Subcutaneous abdominal adipose tissue (tissue), 5 donors: ENCODE data around the gene IFT80.

Experiments
- H3K27ac ChIP-seq: one replicate; pipeline ENCODE4 v1.7.0; 2013; ENCODE audit warnings: low read depth, mild to moderate bottlenecking, inconsistent platforms, low read length, moderate library complexity
- H3K27me3 ChIP-seq, 5 donors: one replicate each; pipeline ENCODE4 v1.7.0; 2013; ENCODE audit warnings: low read length in 5 of 5, inconsistent platforms in 1 of 5; ENCODE audit not compliant: control insufficient read depth in 5 of 5, insufficient read depth in 4 of 5
- H3K36me3 ChIP-seq, 5 donors: one replicate each; pipeline ENCODE4 v1.7.0; 2013; ENCODE audit warnings: low read length in 5 of 5; ENCODE audit not compliant: control insufficient read depth in 5 of 5, insufficient read depth in 5 of 5
- H3K4me1 ChIP-seq, 5 donors: one replicate each; pipeline ENCODE4 v1.7.0; 2013; ENCODE audit warnings: low read length in 5 of 5, mild to moderate bottlenecking in 3 of 5, moderate library complexity in 1 of 5; ENCODE audit not compliant: control insufficient read depth in 5 of 5, insufficient read depth in 5 of 5
- H3K4me3 ChIP-seq, 5 donors: one replicate each; pipeline ENCODE4 v1.7.0; 2013; ENCODE audit warnings: low read length in 5 of 5, low read depth in 1 of 5
- H3K9ac ChIP-seq, 5 donors: one replicate each; pipeline ENCODE4 v1.7.0; 2013; ENCODE audit warnings: low read length in 5 of 5, mild to moderate bottlenecking in 4 of 5, moderate library complexity in 3 of 5
- H3K9me3 ChIP-seq, 5 donors: one replicate each; pipeline ENCODE4 v1.7.0; 2013; ENCODE audit warnings: low read length in 5 of 5; ENCODE audit not compliant: control insufficient read depth in 5 of 5
- donor health status: healthy.
- donor health status: healthy.
- donor health status: healthy.
- donor health status: healthy.
- donor health status: healthy.

Gene IFT80

GRCh38 chr3:160224256-160224655 lies 174.8 kb downstream of the IFT80 start:
- Histone ChIP-seq H3K27me3 (peaks cover 0 to 17% (median 15%) of the 10 kb centered on the region in 5 donors), H3K4me3 (no peak overlapping the region), H3K9me3 (no peaks in the 10 kb centered on the region), H3K27ac (no peak overlapping the region), H3K4me1 (peaks cover 0 to 23% (median 19%) of the 10 kb centered on the region in 5 donors), H3K36me3 (no peaks in the 10 kb centered on the region), H3K9ac (no peak overlapping the region)

- Histone ChIP-seq H3K9me3 (no peaks in the 10 kb centered on the region), H3K27me3 (peaks cover 0 to 10% (median 8%) of the 10 kb centered on the region in 5 donors), H3K9ac (no peak overlapping the region), H3K36me3 (no peaks in the 10 kb centered on the region), H3K27ac (no peak overlapping the region), H3K4me1 (peaks cover 0 to 14% (median 10%) of the 10 kb centered on the region in 5 donors), H3K4me3 (no peak overlapping the region)
These were observed 178.0 kb downstream of the IFT80 start for GRCh38 chr3:160221019-160221418.

- H3K4me3 ChIP-seq: no peak overlapping the region
- no peaks in the 10 kb centered on the region for H3K9me3 ChIP-seq
- no peak overlapping the region for H3K9ac ChIP-seq
- H3K27ac ChIP-seq: no peak overlapping the region
- H3K36me3 ChIP-seq: no peaks in the 10 kb centered on the region
- H3K4me1 ChIP-seq: peaks cover 0 to 10% (median 5%) of the 10 kb centered on the region in 5 donors
- peaks cover 0 to 9% (median 5%) of the 10 kb centered on the region in 5 donors for H3K27me3 ChIP-seq
These were observed 179.0 kb downstream of the IFT80 start for GRCh38 chr3:160220038-160220437.

GRCh38 chr3:160218136-160218535 lies 180.9 kb downstream of the IFT80 start:
- H3K9me3 ChIP-seq: no peaks in the 10 kb centered on the region
- H3K27me3 ChIP-seq: peaks cover 0 to 5% (median 0%) of the 10 kb centered on the region in 5 donors

GRCh38 chr3:160217675-160218074 lies 181.3 kb downstream of the IFT80 start:
- Histone ChIP-seq H3K9me3 (no peaks in the 10 kb centered on the region), H3K4me1 (peaks cover 0 to 3% (median 0%) of the 10 kb centered on the region in 5 donors), H3K9ac (no peak overlapping the region), H3K27ac (no peak overlapping the region), H3K27me3 (peaks cover 0 to 5% (median 0%) of the 10 kb centered on the region in 5 donors), H3K36me3 (no peaks in the 10 kb centered on the region), H3K4me3 (no peak overlapping the region)

More at GRCh38 chr3:160218136-160218535, 180.9 kb downstream of the IFT80 start:
- no peak overlapping the region for H3K27ac ChIP-seq
- no peak overlapping the region for H3K9ac ChIP-seq
- peaks cover 0 to 5% (median 0%) of the 10 kb centered on the region in 5 donors for H3K4me1 ChIP-seq
- no peaks in the 10 kb centered on the region for H3K36me3 ChIP-seq
- H3K4me3 ChIP-seq: no peak overlapping the region

GRCh38 chr3:160213191-160213590 lies 185.8 kb downstream of the IFT80 start:
- Histone ChIP-seq H3K27ac (no peak overlapping the region), H3K4me1 (peaks cover 0 to 3% (median 0%) of the 10 kb centered on the region in 5 donors), H3K36me3 (no peaks in the 10 kb centered on the region), H3K27me3 (peaks cover 0 to 5% (median 0%) of the 10 kb centered on the region in 5 donors), H3K9ac (no peak overlapping the region), H3K9me3 (no peaks in the 10 kb centered on the region), H3K4me3 (no peak overlapping the region)

GRCh38 chr3:160210799-160211221 lies 188.2 kb downstream of the IFT80 start:
- Histone ChIP-seq H3K27me3 (peaks cover 0 to 4% (median 0%) of the 10 kb centered on the region in 5 donors), H3K9me3 (no peaks in the 10 kb centered on the region), H3K36me3 (no peaks in the 10 kb centered on the region)

GRCh38 chr3:160210341-160210740 lies 188.7 kb downstream of the IFT80 start:
- Histone ChIP-seq H3K27ac (no peak overlapping the region), H3K4me3 (no peak overlapping the region), H3K4me1 (peaks cover 0 to 7% (median 0%) of the 10 kb centered on the region in 5 donors), H3K9ac (no peak overlapping the region), H3K27me3 (peaks cover 0 to 5% (median 0%) of the 10 kb centered on the region in 5 donors), H3K36me3 (no peaks in the 10 kb centered on the region), H3K9me3 (no peaks in the 10 kb centered on the region)

More at GRCh38 chr3:160210799-160211221, 188.2 kb downstream of the IFT80 start:
- Histone ChIP-seq H3K9ac (no peak overlapping the region), H3K4me3 (no peak overlapping the region), H3K27ac (no peak overlapping the region), H3K4me1 (peaks cover 0 to 7% (median 0%) of the 10 kb centered on the region in 5 donors)
